ENCODE measurements around the gene SMAD6. TPM values are rescaled to one million over a fixed set of nuclear protein-coding genes. Genes with fewer than 3 reads are reported as not detected.

The SMAD6 gene
- total RNA-seq, 2 experiments from 2014 or later: 0.25 to 0.41 TPM

GRCh38 chr15:66658044-66658443, 44.0 kb upstream of the SMAD6 start:
- ChIA-PET POLR2A (interaction anchor here (0.6 kb wide), 1 partner anchor 44 kb away, joined by 3 read pairs; no protein-coding TSS in a partner anchor), CTCF (no interaction called here)
- ATAC-seq (no peak), DNase-seq (no peak)
- Mint-ChIP-seq H3K36me3 (ENCODE audit: low read depth) (no peaks in the 10 kb centered on the region), H3K27me3 (peaks cover 1% of the 10 kb centered on the region), H3K27ac (no peak overlapping the region), H3K4me1 (ENCODE audit: low read depth) (peaks cover 5% of the 10 kb centered on the region), H3K4me3 (no peak overlapping the region), H3K9me3 (no peaks in the 10 kb centered on the region)
- intact Hi-C loops (cut with micrococcal nuclease): no loop called here
- TF ChIP-seq CTCF (IDR thresholded peaks at IDR 0.05): no peak

DNA sequence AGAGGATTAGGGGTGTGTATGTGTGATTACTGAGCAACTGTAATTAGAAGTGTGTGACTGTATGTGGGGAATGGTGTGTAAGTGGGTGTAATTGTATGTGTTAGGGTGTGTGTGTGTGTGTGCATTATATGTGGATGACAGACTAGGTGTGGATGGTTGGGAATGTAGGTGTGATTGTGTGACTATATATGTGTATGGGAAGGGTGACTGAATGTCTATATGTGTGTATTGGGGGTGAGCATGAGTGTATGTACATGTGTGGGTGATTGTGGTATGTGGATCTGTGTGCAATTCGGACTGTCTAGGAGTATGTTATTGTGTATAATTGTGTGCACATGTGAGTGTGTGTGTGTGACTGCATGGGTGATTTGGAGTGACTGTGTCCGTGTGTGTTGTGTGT, 43.2 kb upstream of the SMAD6 start:
- TF ChIP-seq CTCF (IDR thresholded peaks at IDR 0.05): no peak
- ATAC-seq (no peak), DNase-seq (no peak)
- H3K4me3 Mint-ChIP-seq: no peak overlapping the region
- peaks cover 5% of the 10 kb centered on the region for H3K4me1 Mint-ChIP-seq (ENCODE audit: low read depth)
- H3K9me3 Mint-ChIP-seq: no peaks in the 10 kb centered on the region
- peaks cover 1% of the 10 kb centered on the region for H3K27me3 Mint-ChIP-seq
- no peak overlapping the region for H3K27ac Mint-ChIP-seq
- intact Hi-C loops (cut with micrococcal nuclease): no loop called here
- ChIA-PET CTCF (no interaction called here), POLR2A (no interaction called here)
- no peaks in the 10 kb centered on the region for H3K36me3 Mint-ChIP-seq (ENCODE audit: low read depth)

DNA sequence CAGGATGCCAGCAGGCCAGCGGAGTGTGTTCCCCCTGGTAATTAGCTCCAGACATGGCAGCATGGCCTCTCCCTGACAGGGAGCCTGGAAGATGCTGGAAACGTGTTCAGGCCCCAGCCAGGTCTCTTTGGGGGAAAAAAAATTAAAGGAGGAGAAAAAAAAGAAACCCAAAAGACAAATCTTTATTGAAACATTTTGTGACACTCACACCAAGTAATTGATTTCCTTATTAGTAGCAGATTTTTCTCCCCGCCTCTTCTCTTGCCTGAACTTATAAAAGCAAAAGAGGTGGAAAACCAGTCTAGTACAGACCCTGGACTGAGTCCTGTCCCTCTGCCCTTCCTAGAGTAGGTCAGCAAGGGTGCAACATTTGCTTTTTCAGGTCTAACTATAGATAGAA, 42.7 kb upstream of the SMAD6 start:
- intact Hi-C loops (cut with micrococcal nuclease): no loop called here
- Mint-ChIP-seq H3K4me1 (ENCODE audit: low read depth) (peaks cover 5% of the 10 kb centered on the region), H3K36me3 (ENCODE audit: low read depth) (no peaks in the 10 kb centered on the region), H3K9me3 (no peaks in the 10 kb centered on the region), H3K27me3 (peaks cover 1% of the 10 kb centered on the region), H3K27ac (no peak overlapping the region), H3K4me3 (no peak overlapping the region)
- ChIA-PET POLR2A (no interaction called here), CTCF (no interaction called here)
- no peak for DNase-seq
- no peak for ATAC-seq
- no peak for TF ChIP-seq CTCF (IDR thresholded peaks at IDR 0.05)

- no peak overlapping the region for H3K4me3 Mint-ChIP-seq
- POLR2A ChIA-PET: no interaction called here
- no peak for DNase-seq
- CTCF ChIA-PET: interaction anchor here (1.3 kb wide), 1 partner anchor 43 kb away, joined by 3 read pairs; no protein-coding TSS in a partner anchor
- no peaks in the 10 kb centered on the region for H3K4me1 Mint-ChIP-seq (ENCODE audit: low read depth)
- H3K36me3 Mint-ChIP-seq (ENCODE audit: low read depth): no peaks in the 10 kb centered on the region
- TF ChIP-seq CTCF (IDR thresholded peaks at IDR 0.05): no peak
- H3K27ac Mint-ChIP-seq: no peak overlapping the region
- H3K27me3 Mint-ChIP-seq: no peaks in the 10 kb centered on the region
- intact Hi-C loops (cut with micrococcal nuclease): no loop called here
- H3K9me3 Mint-ChIP-seq: no peaks in the 10 kb centered on the region
- no peak for ATAC-seq
Measured at GRCh38 chr15:66661432-66662096, 40.5 kb upstream of the SMAD6 start.

- Mint-ChIP-seq H3K27me3 (no peaks in the 10 kb centered on the region), H3K36me3 (ENCODE audit: low read depth) (no peaks in the 10 kb centered on the region), H3K4me1 (ENCODE audit: low read depth) (no peaks in the 10 kb centered on the region), H3K4me3 (no peak overlapping the region), H3K9me3 (no peaks in the 10 kb centered on the region), H3K27ac (no peak overlapping the region)
- DNase-seq (no peak), ATAC-seq (no peak)
- POLR2A ChIA-PET: no interaction called here
- CTCF ChIA-PET: interaction anchor here (1.3 kb wide), 1 partner anchor 44 kb away, joined by 3 read pairs; no protein-coding TSS in a partner anchor
- no peak for TF ChIP-seq CTCF (IDR thresholded peaks at IDR 0.05)
- intact Hi-C loops (cut with micrococcal nuclease): no loop called here
Measured at GRCh38 chr15:66662522-66662921, 39.5 kb upstream of the SMAD6 start.

All from activated CD8-positive, alpha-beta T cell treated with anti-CD3 and anti-CD28 coated beads for 36 hours (primary cell).